ENCODE measurements around the gene ALOX5AP. TPM values are rescaled to one million over a fixed set of nuclear protein-coding genes. Genes with fewer than 3 reads are reported as not detected.

The ALOX5AP gene
- total RNA-seq, 1 donor from 2014 or later: 4.5 TPM

GRCh38 chr13:30803749-30804148 lies 68.4 kb downstream of the ALOX5AP start:
- peaks cover 2% of the 10 kb centered on the region for H3K27me3 Mint-ChIP-seq (ENCODE audit: low read depth, unreplicated experiment)
- no peak overlapping the region for H2AFZ ChIP-seq (ENCODE audit: low read depth, low read length)
- H3K4me1 ChIP-seq (ENCODE audit: insufficient read depth, low read length): peaks cover 31% of the 10 kb centered on the region
- TF ChIP-seq EZH2 (IDR thresholded peaks at IDR 0.05; ENCODE audit: insufficient read depth, low read length): no peak
- TF ChIP-seq, protein P1, sequence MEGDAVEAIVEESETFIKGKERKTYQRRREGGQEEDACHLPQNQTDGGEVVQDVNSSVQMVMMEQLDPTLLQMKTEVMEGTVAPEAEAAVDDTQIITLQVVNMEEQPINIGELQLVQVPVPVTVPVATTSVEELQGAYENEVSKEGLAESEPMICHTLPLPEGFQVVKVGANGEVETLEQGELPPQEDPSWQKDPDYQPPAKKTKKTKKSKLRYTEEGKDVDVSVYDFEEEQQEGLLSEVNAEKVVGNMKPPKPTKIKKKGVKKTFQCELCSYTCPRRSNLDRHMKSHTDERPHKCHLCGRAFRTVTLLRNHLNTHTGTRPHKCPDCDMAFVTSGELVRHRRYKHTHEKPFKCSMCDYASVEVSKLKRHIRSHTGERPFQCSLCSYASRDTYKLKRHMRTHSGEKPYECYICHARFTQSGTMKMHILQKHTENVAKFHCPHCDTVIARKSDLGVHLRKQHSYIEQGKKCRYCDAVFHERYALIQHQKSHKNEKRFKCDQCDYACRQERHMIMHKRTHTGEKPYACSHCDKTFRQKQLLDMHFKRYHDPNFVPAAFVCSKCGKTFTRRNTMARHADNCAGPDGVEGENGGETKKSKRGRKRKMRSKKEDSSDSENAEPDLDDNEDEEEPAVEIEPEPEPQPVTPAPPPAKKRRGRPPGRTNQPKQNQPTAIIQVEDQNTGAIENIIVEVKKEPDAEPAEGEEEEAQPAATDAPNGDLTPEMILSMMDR (IDR thresholded peaks at IDR 0.05; ENCODE audit: insufficient read depth, low read depth, low read length): no peak
- FAIRE-seq (no peak), DNase-seq (ENCODE audit: low read depth) (no peak)
- no peak overlapping the region for H3K9ac ChIP-seq (ENCODE audit: low read length)
- no peaks in the 10 kb centered on the region for H3K27me3 ChIP-seq (ENCODE audit: insufficient read depth, low read length)
- H3K9me3 ChIP-seq (ENCODE audit: insufficient read depth, low read depth, low read length): no peaks in the 10 kb centered on the region
- H3K27ac Mint-ChIP-seq (ENCODE audit: unreplicated experiment): no peak overlapping the region
- no peak overlapping the region for H3K4me3 Mint-ChIP-seq (ENCODE audit: unreplicated experiment)
- H3K27ac ChIP-seq (ENCODE audit: low read depth, low read length): no peak overlapping the region
- H3K4me3 ChIP-seq (ENCODE audit: insufficient read depth, low read depth, low read length): no peak overlapping the region
- H3K9me3 Mint-ChIP-seq (ENCODE audit: unreplicated experiment): no peaks in the 10 kb centered on the region
- peaks cover 36% of the 10 kb centered on the region for H3K4me1 Mint-ChIP-seq (ENCODE audit: low read depth, unreplicated experiment)
- no peaks in the 10 kb centered on the region for H3K36me3 ChIP-seq (ENCODE audit: insufficient read depth, low read length)
- H3K4me2 ChIP-seq (ENCODE audit: low read length): no peak overlapping the region
- H4K20me1 ChIP-seq (ENCODE audit: insufficient read depth, low read length): no peaks in the 10 kb centered on the region
- no peaks in the 10 kb centered on the region for H3K36me3 Mint-ChIP-seq (ENCODE audit: low read depth, unreplicated experiment)
- no peaks in the 10 kb centered on the region for H3K79me2 ChIP-seq (ENCODE audit: insufficient read depth, low read length)

DNA sequence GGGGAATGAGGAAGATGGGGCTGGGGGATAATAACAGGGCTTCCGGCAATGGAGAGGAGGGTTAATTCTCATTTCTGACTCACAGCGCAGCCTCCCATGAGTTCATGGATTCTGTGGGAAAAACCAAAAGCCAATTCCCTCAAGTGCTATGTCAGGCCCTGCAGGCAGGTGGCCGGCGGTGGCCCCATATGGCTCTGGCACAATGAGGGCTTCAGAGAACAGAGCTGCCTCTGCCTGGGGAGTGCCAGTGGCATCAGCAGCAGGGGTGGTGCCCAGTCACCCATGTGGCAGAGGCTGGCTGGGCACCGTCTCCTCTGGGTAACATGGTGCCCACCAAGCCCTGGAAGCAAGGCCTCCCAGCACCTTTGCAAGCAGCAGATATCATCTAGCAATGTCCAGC lies 69.1 kb downstream of the ALOX5AP start:
- DNase-seq (ENCODE audit: low read depth) (no peak), FAIRE-seq (no peak)
- Histone ChIP-seq H3K79me2 (ENCODE audit: insufficient read depth, low read length) (no peaks in the 10 kb centered on the region), H3K4me1 (ENCODE audit: insufficient read depth, low read length) (peaks cover 24% of the 10 kb centered on the region), H3K9me3 (ENCODE audit: insufficient read depth, low read depth, low read length) (no peaks in the 10 kb centered on the region), H3K27ac (ENCODE audit: low read depth, low read length) (no peak overlapping the region), H3K4me3 (ENCODE audit: insufficient read depth, low read depth, low read length) (no peak overlapping the region), H3K36me3 (ENCODE audit: insufficient read depth, low read length) (no peaks in the 10 kb centered on the region), H4K20me1 (ENCODE audit: insufficient read depth, low read length) (no peaks in the 10 kb centered on the region), H3K4me2 (ENCODE audit: low read length) (no peak overlapping the region), H3K27me3 (ENCODE audit: insufficient read depth, low read length) (no peaks in the 10 kb centered on the region), H2AFZ (ENCODE audit: low read depth, low read length) (no peak overlapping the region), H3K9ac (ENCODE audit: low read length) (no peak overlapping the region)
- Mint-ChIP-seq H3K4me1 (ENCODE audit: low read depth, unreplicated experiment) (peaks cover 29% of the 10 kb centered on the region), H3K27me3 (ENCODE audit: low read depth, unreplicated experiment) (peaks cover 2% of the 10 kb centered on the region), H3K4me3 (ENCODE audit: unreplicated experiment) (no peak overlapping the region), H3K27ac (ENCODE audit: unreplicated experiment) (no peak overlapping the region), H3K36me3 (ENCODE audit: low read depth, unreplicated experiment) (no peaks in the 10 kb centered on the region), H3K9me3 (ENCODE audit: unreplicated experiment) (no peaks in the 10 kb centered on the region)
- no peak for TF ChIP-seq EZH2 (IDR thresholded peaks at IDR 0.05; ENCODE audit: insufficient read depth, low read length)
- TF ChIP-seq, protein P1 (IDR thresholded peaks at IDR 0.05; ENCODE audit: insufficient read depth, low read depth, low read length): no peak

DNA sequence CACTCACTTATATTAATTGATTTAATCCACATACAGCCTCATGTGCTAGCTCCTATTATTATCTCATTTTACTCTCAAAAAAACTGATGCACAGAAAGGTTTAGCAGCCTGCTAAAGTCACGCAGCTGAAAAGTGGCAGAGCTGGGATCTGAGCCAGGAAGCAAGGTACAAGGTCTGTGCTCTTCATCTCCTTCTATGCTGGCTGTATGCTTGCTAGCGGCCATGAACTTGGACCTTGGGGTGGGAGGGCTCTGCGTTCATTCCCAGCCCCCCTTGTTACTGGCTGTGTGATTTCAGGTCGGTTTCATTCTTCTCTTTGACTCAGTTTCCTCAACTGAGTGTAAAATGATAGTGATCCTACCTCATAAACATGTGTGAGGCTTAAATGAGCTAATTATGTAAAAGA lies 69.8 kb downstream of the ALOX5AP start:
- no peak overlapping the region for H3K4me3 Mint-ChIP-seq (ENCODE audit: unreplicated experiment)

More for the DNA sequence above, 69.8 kb downstream of the ALOX5AP start:
- no peak overlapping the region for H2AFZ ChIP-seq (ENCODE audit: low read depth, low read length)
- no peak for TF ChIP-seq EZH2 (IDR thresholded peaks at IDR 0.05; ENCODE audit: insufficient read depth, low read length)
- TF ChIP-seq, protein P1 (IDR thresholded peaks at IDR 0.05; ENCODE audit: insufficient read depth, low read depth, low read length): no peak
- peak overlapping the region; percentile 13 for H3K9ac ChIP-seq (ENCODE audit: low read length)
- DNase-seq (ENCODE audit: low read depth): no peak
- Mint-ChIP-seq H3K9me3 (ENCODE audit: unreplicated experiment) (peaks cover 3% of the 10 kb centered on the region), H3K36me3 (ENCODE audit: low read depth, unreplicated experiment) (no peaks in the 10 kb centered on the region), H3K27me3 (ENCODE audit: low read depth, unreplicated experiment) (peaks cover 2% of the 10 kb centered on the region), H3K4me1 (ENCODE audit: low read depth, unreplicated experiment) (peaks cover 32% of the 10 kb centered on the region), H3K27ac (ENCODE audit: unreplicated experiment) (peak overlapping the region; percentile 88)
- H3K4me3 ChIP-seq (ENCODE audit: insufficient read depth, low read depth, low read length): no peak overlapping the region
- no peaks in the 10 kb centered on the region for H3K36me3 ChIP-seq (ENCODE audit: insufficient read depth, low read length)
- peaks cover 18% of the 10 kb centered on the region for H3K4me1 ChIP-seq (ENCODE audit: insufficient read depth, low read length)
- no peaks in the 10 kb centered on the region for H4K20me1 ChIP-seq (ENCODE audit: insufficient read depth, low read length)
- FAIRE-seq: no peak
- peak overlapping the region; percentile 57 for H3K27ac ChIP-seq (ENCODE audit: low read depth, low read length)
- H3K79me2 ChIP-seq (ENCODE audit: insufficient read depth, low read length): no peaks in the 10 kb centered on the region
- H3K27me3 ChIP-seq (ENCODE audit: insufficient read depth, low read length): no peaks in the 10 kb centered on the region
- H3K4me2 ChIP-seq (ENCODE audit: low read length): no peak overlapping the region
- H3K9me3 ChIP-seq (ENCODE audit: insufficient read depth, low read depth, low read length): no peaks in the 10 kb centered on the region

All from astrocyte (in vitro differentiated cells and primary cell).